ENCODE data around the gene NABP2. TPM values are rescaled to one million over a fixed set of nuclear protein-coding genes. Genes with fewer than 3 reads are reported as not detected.
"Not testable (repeated sequence)": the region's sequence is repeated elsewhere in the genome, so short reads cannot be mapped to it uniquely, and the experiment has no call there.

NABP2 gene
- total and polyA plus RNA-seq, 9 donors, result 19.8 to 43.7 (median 28.9) TPM

DNA sequence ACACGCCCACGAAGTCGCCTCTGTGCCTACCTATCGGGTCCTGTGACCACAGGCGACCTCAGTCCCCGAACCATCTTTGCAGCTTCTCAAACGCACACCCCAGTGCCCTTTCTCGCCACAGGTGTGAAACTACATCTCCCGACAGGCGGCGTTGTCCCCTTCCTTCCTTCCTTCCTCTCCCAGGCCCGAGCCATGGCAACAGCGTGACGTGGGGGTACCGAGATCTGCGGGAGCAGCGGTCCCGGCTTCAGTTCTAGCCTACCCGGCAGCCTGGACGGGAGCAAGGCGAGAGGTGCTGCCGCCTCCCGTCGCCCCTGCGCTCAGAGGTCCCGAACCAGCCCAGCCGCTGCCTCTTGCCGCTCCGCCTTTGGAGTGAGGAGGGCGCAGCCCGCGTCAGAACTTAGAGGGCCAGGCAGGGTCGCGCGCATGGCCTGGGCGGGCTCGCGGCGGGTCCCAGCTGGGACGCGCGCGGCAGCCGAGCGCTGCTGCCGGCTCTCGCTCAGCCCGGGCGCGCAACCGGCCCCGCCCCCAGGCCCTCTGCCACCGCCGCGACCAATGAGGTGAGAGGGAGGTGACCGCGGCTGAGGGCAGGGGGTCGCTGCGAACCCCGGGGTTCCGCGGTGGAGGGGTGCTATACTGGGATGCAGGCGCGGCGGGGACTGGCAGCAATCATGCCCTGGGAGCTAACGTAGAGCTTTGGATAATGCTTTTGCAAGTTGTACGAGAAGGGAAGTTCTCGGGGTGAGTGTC, 42.7 kb downstream of the NABP2 start, which contains the start of gene COQ10A:
COQ10A (plus strand) TSS at position 250 of the 750 bp plus-strand sequence; CDS start at position 427, 177 bp downstream.
- 0 to 1% (median 0%) methylated on average over 63 to 68 of the region's 68 CpGs for WGBS, 3 donors
- Histone ChIP-seq H3K4me1 (ENCODE audit: insufficient read depth) (peaks cover 6% of the 10 kb centered on the region), H3K36me3 (no peaks in the 10 kb centered on the region), H3K9me3 (no peaks in the 10 kb centered on the region), H3K27ac (peak within 1 kb of the TSS; percentile 89 to 93), H3K4me3 (peak within 1 kb of the TSS; percentile 76), H3K27me3 (no peaks in the 10 kb centered on the region)
- DNase-seq, result peak; percentile 90 to 93 (median 92)
- TF ChIP-seq POLR2A (IDR thresholded peaks at IDR 0.05) (peak; percentile 91), CTCF (IDR thresholded peaks at IDR 0.05) (peak; percentile 70 to 88 (median 84)), EP300 (IDR thresholded peaks at IDR 0.05) (no peak)
- intact Hi-C loops (cut with DNase I), result no loop called here

DNA sequence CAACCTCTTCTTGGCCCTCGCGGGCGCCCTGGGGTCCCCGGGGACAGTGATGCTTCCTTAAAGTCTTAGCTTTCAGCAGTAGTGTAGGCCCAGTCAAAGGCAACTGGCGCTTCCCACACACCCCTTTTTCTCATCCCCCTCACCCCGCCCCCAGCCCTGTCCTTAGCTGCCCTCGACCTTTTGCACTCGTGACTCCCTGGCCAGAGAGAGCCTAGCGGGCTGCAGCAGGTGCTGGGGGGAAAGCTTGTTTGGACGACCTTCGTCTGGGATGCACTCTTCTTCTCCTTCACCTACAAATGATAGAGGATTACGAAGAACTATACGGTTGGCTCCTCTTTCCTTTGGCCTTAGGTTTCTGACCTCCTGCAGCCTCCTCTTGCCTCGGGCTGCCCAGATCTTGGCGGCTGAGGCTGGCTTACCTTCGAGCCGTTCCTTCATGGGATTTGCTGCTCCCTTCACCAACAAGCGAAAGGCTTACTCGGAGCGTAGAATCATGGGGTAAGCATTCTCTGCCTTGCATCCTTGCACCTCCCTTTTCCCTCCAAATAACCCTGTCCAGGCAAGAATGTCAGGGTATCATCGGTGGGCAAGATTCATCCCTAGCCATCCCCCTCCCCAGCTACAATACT, 43.4 kb downstream of the NABP2 start:
- H3K4me3 ChIP-seq, result peak overlapping the region; percentile 76
- no peaks in the 10 kb centered on the region for H3K36me3 ChIP-seq
- TF ChIP-seq EP300 (IDR thresholded peaks at IDR 0.05) (no peak), CTCF (IDR thresholded peaks at IDR 0.05) (no peak), POLR2A (IDR thresholded peaks at IDR 0.05) (no peak)
- no peaks in the 10 kb centered on the region for H3K9me3 ChIP-seq
- DNase-seq, result peak in 3 of 5 donors; percentile 33 to 71 (median 48)
- peak overlapping the region; percentile 89 to 93 for H3K27ac ChIP-seq
- no peaks in the 10 kb centered on the region for H3K27me3 ChIP-seq
- intact Hi-C loops (cut with DNase I), result no loop called here
- 20 to 26% (median 22%) methylated on average over 19 to 21 of the region's 21 CpGs for WGBS, 3 donors
- H3K4me1 ChIP-seq (ENCODE audit: insufficient read depth), result peaks cover 6% of the 10 kb centered on the region

GRCh38 chr12:56271031-56271430, 46.9 kb downstream of the NABP2 start:
- peaks cover 6% of the 10 kb centered on the region for H3K4me1 ChIP-seq (ENCODE audit: insufficient read depth)
- no peaks in the 10 kb centered on the region for H3K9me3 ChIP-seq
- TF ChIP-seq EP300 (IDR thresholded peaks at IDR 0.05) (no peak), CTCF (IDR thresholded peaks at IDR 0.05) (no peak), POLR2A (IDR thresholded peaks at IDR 0.05) (no peak)
- intact Hi-C loops (cut with DNase I), result no loop called here
- H3K4me3 ChIP-seq, result no peak overlapping the region
- no peaks in the 10 kb centered on the region for H3K27me3 ChIP-seq
- DNase-seq, result no peak
- 6 to 8% (median 7%) methylated on average over 1 of the region's 1 CpG for WGBS, 3 donors
- no peak overlapping the region for H3K27ac ChIP-seq
- no peaks in the 10 kb centered on the region for H3K36me3 ChIP-seq

DNA sequence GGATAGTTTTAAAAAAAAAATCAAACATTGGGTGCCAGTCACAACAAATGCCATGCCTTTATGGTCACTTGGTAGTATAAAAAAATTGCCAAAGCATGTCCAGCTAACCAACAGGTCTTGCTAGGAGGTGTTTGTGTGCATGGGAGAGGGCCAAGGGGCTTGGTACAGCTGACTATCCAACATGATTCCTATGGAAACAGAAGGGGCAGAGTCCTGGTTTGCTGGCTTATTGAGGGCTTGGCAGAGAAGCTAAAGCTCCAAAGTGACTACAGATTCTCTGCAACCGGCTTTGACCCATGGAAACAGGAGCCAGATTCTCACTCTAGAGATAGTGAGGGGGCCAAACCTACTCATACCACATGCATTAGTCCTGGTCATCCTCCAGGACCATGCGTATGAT, 48.3 kb downstream of the NABP2 start:
- DNase-seq; intact Hi-C loops (cut with DNase I); H3K27ac ChIP-seq; H3K9me3 ChIP-seq; H3K4me3 ChIP-seq; H3K36me3 ChIP-seq; H3K27me3 ChIP-seq; H3K4me1 ChIP-seq (ENCODE audit: insufficient read depth): not testable (repeated sequence)
- WGBS, 3 donors, result 71 to 81% (median 74%) methylated on average over 2 of the region's 2 CpGs

- 88 to 95% (median 95%) methylated on average over 2 of the region's 2 CpGs for WGBS, 3 donors
- no peak overlapping the region for H3K4me3 ChIP-seq
- intact Hi-C loops (cut with DNase I), result no loop called here
- DNase-seq, result no peak
- no peaks in the 10 kb centered on the region for H3K9me3 ChIP-seq
- no peak for TF ChIP-seq POLR2A (IDR thresholded peaks at IDR 0.05)
- no peak for TF ChIP-seq CTCF (IDR thresholded peaks at IDR 0.05)
- TF ChIP-seq EP300 (IDR thresholded peaks at IDR 0.05), result no peak
- H3K4me1 ChIP-seq (ENCODE audit: insufficient read depth), result no peaks in the 10 kb centered on the region
- H3K27ac ChIP-seq, result no peak overlapping the region
- no peaks in the 10 kb centered on the region for H3K36me3 ChIP-seq
- H3K27me3 ChIP-seq, result no peaks in the 10 kb centered on the region
Measured at GRCh38 chr12:56274299-56274698, 50.2 kb downstream of the NABP2 start.

All from ovary (tissue), 9 donors.